ENCODE measurements around the gene SLC12A9.

SLC12A9 gene

GRCh38 chr7:100822236-100823139 is 30.0 kb upstream of the SLC12A9 start:
- TF ChIP-seq CTCF (IDR thresholded peaks at IDR 0.05; ENCODE audit: insufficient read depth, missing control alignments): no peak
- FAIRE-seq (no peak), DNase-seq (ENCODE audit: insufficient read length, low spot score) (peak; percentile 6)

GRCh38 chr7:100823140-100823525 is 29.4 kb upstream of the SLC12A9 start:
- no peak for TF ChIP-seq CTCF (IDR thresholded peaks at IDR 0.05; ENCODE audit: insufficient read depth, missing control alignments)
- DNase-seq (ENCODE audit: insufficient read length, low spot score) (no peak), FAIRE-seq (no peak)

DNA sequence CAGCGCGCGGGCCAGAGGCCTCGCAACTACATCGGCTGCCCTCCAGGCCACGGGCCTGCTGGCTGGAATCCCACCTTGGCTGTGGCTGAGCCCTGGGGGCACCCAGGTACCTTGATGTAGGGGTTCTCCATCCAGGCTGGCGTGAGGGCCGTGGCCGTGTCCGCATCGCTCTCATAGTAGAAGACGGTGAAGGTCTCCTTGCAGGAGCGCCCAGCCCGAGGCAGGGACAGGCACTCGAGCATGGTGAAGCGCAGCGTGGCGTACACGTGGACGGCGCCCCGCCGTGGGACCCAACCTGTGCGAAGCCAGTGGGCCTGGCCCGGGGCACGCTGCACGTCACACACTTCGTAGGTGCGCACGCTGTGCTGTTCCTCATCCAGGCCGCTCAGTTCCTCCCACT is 29.0 kb upstream of the SLC12A9 start:
- FAIRE-seq (no peak), DNase-seq (ENCODE audit: insufficient read length, low spot score) (peak; percentile 4)
- TF ChIP-seq CTCF (IDR thresholded peaks at IDR 0.05; ENCODE audit: insufficient read depth, missing control alignments): no peak

DNA sequence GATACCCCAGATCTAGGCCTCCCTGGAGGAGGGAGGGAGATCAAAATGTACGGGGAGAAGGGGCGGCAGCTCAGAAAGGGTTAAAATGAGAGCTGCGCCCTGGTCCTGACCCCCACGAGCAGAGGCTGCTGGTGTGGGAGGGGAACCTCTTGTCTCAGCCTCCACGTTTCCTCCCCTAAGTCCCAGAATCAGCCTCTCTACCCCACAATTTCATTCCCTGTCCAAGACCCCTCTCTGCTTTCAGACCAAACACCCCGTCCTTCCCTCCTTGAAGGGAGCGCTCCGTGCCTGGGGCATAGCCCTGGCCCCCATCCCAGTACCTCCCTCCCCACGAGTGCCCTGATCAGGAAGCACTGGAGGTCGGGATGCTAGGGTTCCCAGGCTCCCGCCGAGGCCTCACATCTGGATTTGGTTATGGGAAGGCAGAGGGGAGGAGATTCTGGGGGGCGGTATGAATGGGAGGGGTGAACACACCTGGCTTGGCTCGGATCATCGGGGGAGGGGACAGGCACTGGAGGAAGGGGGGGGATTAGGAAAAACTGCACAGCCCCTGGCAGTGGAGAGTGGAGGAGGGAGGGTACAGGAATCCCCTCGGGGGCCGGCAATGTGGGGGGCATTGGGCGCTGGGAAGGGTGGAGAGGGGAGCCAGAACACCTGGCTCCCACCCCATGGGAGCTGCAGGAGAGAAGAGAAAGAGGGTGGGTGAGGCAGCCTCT is 27.9 kb upstream of the SLC12A9 start:
- FAIRE-seq (no peak), DNase-seq (ENCODE audit: insufficient read length, low spot score) (no peak)
- no peak for TF ChIP-seq CTCF (IDR thresholded peaks at IDR 0.05; ENCODE audit: insufficient read depth, missing control alignments)

GRCh38 chr7:100825215-100825671 is 27.3 kb upstream of the SLC12A9 start:
- no peak for TF ChIP-seq CTCF (IDR thresholded peaks at IDR 0.05; ENCODE audit: insufficient read depth, missing control alignments)
- peak; percentile 9 for DNase-seq (ENCODE audit: insufficient read length, low spot score)
- no peak for FAIRE-seq

GRCh38 chr7:100825751-100826513 is 26.6 kb upstream of the SLC12A9 start:
- peak; percentile 6 for DNase-seq (ENCODE audit: insufficient read length, low spot score)
- TF ChIP-seq CTCF (IDR thresholded peaks at IDR 0.05; ENCODE audit: insufficient read depth, missing control alignments): no peak
- no peak for FAIRE-seq
